Fibroblast of lung (primary cell): ENCODE measurements around the gene EAF2. TPM values are rescaled to one million over a fixed set of nuclear protein-coding genes. Genes with fewer than 3 reads are reported as not detected.

Experiments
- DNase-seq, 2 donors: peaks; one replicate each; pipeline versions ENCODE4 v3.0.0 to v3.0.0-alpha.2; 2010; ENCODE audit warnings: low read depth in 2 of 2
- H2AFZ ChIP-seq: 2 replicates; pipeline ENCODE4 v1.5.1; 2012; ENCODE audit warnings: low read length, control low read depth, inconsistent platforms
- H3K27ac ChIP-seq: 2 replicates; pipeline ENCODE4 v1.5.1; 2011; ENCODE audit warnings: low read length, control low read depth; ENCODE audit not compliant: insufficient read depth
- H3K27me3 ChIP-seq: 2 replicates; pipeline ENCODE4 v1.5.1; 2011; ENCODE audit warnings: mild to moderate bottlenecking, low read length; ENCODE audit not compliant: control insufficient read depth, insufficient read depth
- H3K36me3 ChIP-seq: 2 replicates; pipeline ENCODE4 v1.5.1; 2011; ENCODE audit warnings: low read length; ENCODE audit not compliant: control insufficient read depth, insufficient read depth
- H3K4me1 ChIP-seq: 2 replicates; pipeline ENCODE4 v1.5.1; 2011; ENCODE audit warnings: low read length; ENCODE audit not compliant: control insufficient read depth, insufficient read depth; ENCODE audit errors: extremely low read depth
- H3K4me2 ChIP-seq: 2 replicates; pipeline ENCODE4 v1.5.1; 2011; ENCODE audit warnings: low read length, control low read depth; ENCODE audit not compliant: insufficient read depth; ENCODE audit errors: extremely low read depth
- H3K4me3 ChIP-seq, 4 experiments: fragments of 200-600 bp in 1 of 4; sonication (generic) in 1 of 4; replicated peaks in 1 of 4; 2 replicates each; pipeline ENCODE4 v1.5.1; 2011 to 2016; ENCODE audit warnings: low read length in 4 of 4, low read depth in 3 of 4, mild to moderate bottlenecking in 3 of 4, control low read depth in 2 of 4, inconsistent platforms in 1 of 4, mixed read lengths in 1 of 4; ENCODE audit not compliant: insufficient read depth in 1 of 4; ENCODE audit errors: control extremely low read depth in 1 of 4
- H3K79me2 ChIP-seq: 2 replicates; pipeline ENCODE4 v1.5.1; 2012; ENCODE audit warnings: mild to moderate bottlenecking, low read length, inconsistent platforms; ENCODE audit not compliant: control insufficient read depth, insufficient read depth
- H3K9ac ChIP-seq: 2 replicates; pipeline ENCODE4 v1.5.1; 2011; ENCODE audit warnings: mild to moderate bottlenecking, low read length, control low read depth; ENCODE audit not compliant: insufficient read depth
- H3K9me3 ChIP-seq: 2 replicates; pipeline ENCODE4 v1.5.1; 2012; ENCODE audit warnings: low read depth, low read length; ENCODE audit not compliant: control insufficient read depth, insufficient read depth
- H4K20me1 ChIP-seq: 2 replicates; pipeline ENCODE4 v1.5.1; 2011; ENCODE audit warnings: low read length; ENCODE audit not compliant: control insufficient read depth, insufficient read depth; ENCODE audit errors: extremely low read depth
- CTCF ChIP-seq, 2 donors: IDR thresholded peaks in 1 of 2; conservative IDR thresholded peaks in 1 of 2; 1 replicate in 1 of 2; 2 replicates in 1 of 2; pipeline ENCODE4 v1.5.1; 2011 to 2012; ENCODE audit warnings: low read length in 2 of 2, control low read depth in 1 of 2, inconsistent platforms in 1 of 2, low read depth in 1 of 2, mild to moderate bottlenecking in 1 of 2
- EZH2 ChIP-seq: IDR thresholded peaks from 2 replicates; pipeline ENCODE4 v1.5.1; 2012; ENCODE audit warnings: low read length, control low read depth, mild to moderate bottlenecking; ENCODE audit errors: missing control alignments
- polyA plus RNA-seq, 2 donors: library from polyadenylated mRNA; depleted of rRNA in 1 of 2; stranded (reverse) in 1 of 2; unstranded in 1 of 2; fragments of >200 nt; gene quantifications; 2 replicates each; pipeline ENCODE4 v1.2.1, GENCODE V29; 2011 to 2012; ENCODE audit warnings: missing spikeins in 1 of 2
- total RNA-seq: library from RNA; depleted of rRNA; stranded (reverse); fragments of >200 nt; gene quantifications from 2 replicates; pipeline ENCODE4 v1.2.1, GENCODE V29; 2014

Gene EAF2
- total and polyA plus RNA-seq, 2 donors (not counting 1 experiment from before 2014, with no cell fraction given), result 0.52 to 2.1 TPM

GRCh38 chr3:121895736-121896135 lies 60.7 kb downstream of the EAF2 start:
- Histone ChIP-seq H3K36me3 (no peaks in the 10 kb centered on the region), H4K20me1 (no peaks in the 10 kb centered on the region), H3K9me3 (no peaks in the 10 kb centered on the region), H3K27me3 (no peaks in the 10 kb centered on the region), H2AFZ (no peak overlapping the region), H3K4me1 (no peaks in the 10 kb centered on the region), H3K9ac (no peak overlapping the region), H3K27ac (no peak overlapping the region), H3K4me2 (no peak overlapping the region), H3K79me2 (no peaks in the 10 kb centered on the region), H3K4me3 (no peak overlapping the region)
- TF ChIP-seq EZH2, result no peak
- no peak for DNase-seq

DNA sequence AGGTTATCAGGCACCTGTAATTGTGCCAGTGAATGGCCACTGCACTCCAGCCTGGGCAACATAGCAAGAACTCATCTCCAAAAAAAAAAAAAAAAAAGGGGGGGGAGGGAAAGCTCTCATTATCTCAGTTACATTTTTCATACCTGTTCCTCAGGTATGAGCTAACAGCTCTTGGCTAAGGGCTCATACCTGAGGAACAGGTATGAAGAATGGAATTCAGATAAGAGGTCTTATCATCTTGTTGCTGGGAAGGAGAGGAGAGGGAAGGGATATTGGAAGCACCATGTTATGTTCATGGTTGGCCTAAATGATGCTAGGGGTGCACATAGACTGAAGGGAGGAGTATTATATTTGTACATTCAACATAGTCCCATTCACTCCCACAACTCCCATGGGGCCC lies 61.8 kb downstream of the EAF2 start:
- Histone ChIP-seq H3K4me3 (no peak overlapping the region), H3K27me3 (no peaks in the 10 kb centered on the region), H3K9me3 (no peaks in the 10 kb centered on the region), H3K4me1 (no peaks in the 10 kb centered on the region), H3K79me2 (no peaks in the 10 kb centered on the region), H4K20me1 (no peaks in the 10 kb centered on the region), H3K4me2 (no peak overlapping the region), H3K9ac (no peak overlapping the region), H3K36me3 (no peaks in the 10 kb centered on the region), H3K27ac (no peak overlapping the region), H2AFZ (no peak overlapping the region)
- no peak for TF ChIP-seq EZH2
- TF ChIP-seq CTCF (conservative IDR thresholded peaks at IDR 0.05 in 1 of 2, IDR thresholded peaks at IDR 0.05 in 1 of 2; ENCODE audit: low read depth in 1 of 2, low read length in 2 of 2), result no peak
- DNase-seq, result no peak

DNA sequence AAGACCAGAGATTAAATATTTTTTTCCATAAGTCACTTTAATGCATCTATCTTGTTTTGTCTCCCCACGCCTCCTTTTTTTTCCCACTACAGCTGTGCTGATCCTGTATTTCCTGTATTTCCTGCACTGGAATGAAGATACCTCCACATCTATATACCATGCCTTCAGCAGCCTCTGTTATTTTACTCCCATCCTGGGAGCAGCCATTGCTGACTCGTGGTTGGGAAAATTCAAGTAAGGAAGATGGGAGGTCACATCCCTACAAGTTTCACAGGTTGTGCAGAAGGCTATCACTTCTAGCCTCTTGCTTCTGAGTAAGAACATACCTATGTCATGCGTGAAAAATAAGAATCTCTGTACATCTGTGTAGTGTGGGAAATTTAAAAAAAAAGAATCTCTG lies 62.3 kb downstream of the EAF2 start:
- Histone ChIP-seq H3K27ac (no peak overlapping the region), H2AFZ (no peak overlapping the region), H3K4me1 (no peaks in the 10 kb centered on the region), H3K36me3 (no peaks in the 10 kb centered on the region), H3K79me2 (no peaks in the 10 kb centered on the region), H3K4me2 (no peak overlapping the region), H3K27me3 (no peaks in the 10 kb centered on the region), H4K20me1 (no peaks in the 10 kb centered on the region), H3K9ac (no peak overlapping the region), H3K4me3 (no peak overlapping the region), H3K9me3 (no peaks in the 10 kb centered on the region)
- DNase-seq, result no peak
- TF ChIP-seq CTCF (conservative IDR thresholded peaks at IDR 0.05 in 1 of 2, IDR thresholded peaks at IDR 0.05 in 1 of 2; ENCODE audit: low read depth in 1 of 2, low read length in 2 of 2) (no peak), EZH2 (no peak)
